Ovary (tissue), 9 donors: ENCODE measurements around the gene ZSCAN25. TPM values are rescaled to one million over a fixed set of nuclear protein-coding genes. Genes with fewer than 3 reads are reported as not detected.
"Not testable (repeated sequence)": the region's sequence is repeated elsewhere in the genome, so short reads cannot be mapped to it uniquely, and the experiment has no call there.

Experiments
- DNase-seq, 5 donors: peaks; one replicate each; pipeline ENCODE4 v3.0.0-alpha.2; 2019 to 2020
- H3K27ac ChIP-seq, 2 donors: fragments of 200-600 bp; one replicate each; pipeline versions ENCODE4 v1.5.1 to v1.8.0; 2019 to 2022
- H3K27me3 ChIP-seq: fragments of 200-600 bp; one replicate; pipeline ENCODE4 v1.8.0; 2022
- H3K36me3 ChIP-seq: fragments of 200-600 bp; sonication (generic); one replicate; pipeline ENCODE4 v1.5.1; 2019
- H3K4me1 ChIP-seq: one replicate; pipeline ENCODE4 v1.8.1; 2013; ENCODE audit warnings: mild to moderate bottlenecking, moderate library complexity; ENCODE audit not compliant: insufficient read depth
- H3K4me3 ChIP-seq: fragments of 200-600 bp; sonication (generic); one replicate; pipeline ENCODE4 v1.5.1; 2017
- H3K9me3 ChIP-seq, 2 donors: fragments of 200-600 bp in 1 of 2; sonication (generic) in 1 of 2; one replicate each; pipeline versions ENCODE4 v1.5.1 to v1.8.1; 2013 to 2019; ENCODE audit warnings: mild to moderate bottlenecking in 1 of 2, moderate library complexity in 1 of 2
- EP300 ChIP-seq: sonication (generic); formaldehyde crosslinking; IDR thresholded peaks from one replicate; pipeline ENCODE4 v1.6.1; 2017; ENCODE audit warnings: antibody characterized with exemption
- POLR2A ChIP-seq: fragments of 450-650 bp; IDR thresholded peaks from one replicate; pipeline ENCODE4 v1.6.1; 2017; ENCODE audit warnings: antibody characterized with exemption, mild to moderate bottlenecking, moderate library complexity
- WGBS, 3 donors: extraction: QIAGEN DNeasy Blood & Tissue Kit in 1 of 3; methylation state at CpG; one replicate each; pipeline versions ENCODE4 v1.1.5 to v1.1.7; 2013 to 2017; 5-methylcytosine and 5-hydroxymethylcytosine counted together
- intact Hi-C, 4 donors: fragments of 100-400 bp; cut with DNase I; formaldehyde crosslinking; loops; one replicate each; pipeline versions ENCODE4 v1.11.0 to v1.15.1; 2022 to 2023
- polyA plus RNA-seq, 2 donors: library from polyadenylated mRNA; stranded (reverse); fragments of 200-250 nt in 1 of 2; fragments of 350-450 nt in 1 of 2; fragmentation: Illumina TruSeq in 1 of 2; extraction: RNeasy Lipid Tissue Mini Kit (QIAGEN cat#74804) in 1 of 2; gene quantifications; one replicate each; pipeline ENCODE4 v1.2.3, GENCODE V29; 2013 to 2014
- total RNA-seq, 7 donors: library from RNA; depleted of rRNA in 2 of 7; stranded (reverse); fragments of >200 nt in 2 of 7; fragmentation: NEBNext Ultra II Directional in 3 of 7; extraction: Animal tissue kit (Norgen Biotek cat#: 25700) in 3 of 7; gene quantifications; one replicate each; pipeline versions ENCODE4 v1.1.0 to v1.2.4, GENCODE V29; 2016 to 2023
- TF ChIP-seq, protein P1 (sequence below), 3 donors: fragments of 450-650 bp in 2 of 3; fragments of 200-600 bp in 1 of 3; IDR thresholded peaks; one replicate each; pipeline versions ENCODE4 v1.5.1 to v1.8.0; 2016 to 2022; ENCODE audit warnings: antibody characterized with exemption in 3 of 3, mild to moderate bottlenecking in 1 of 3
- donor health status: DM: no; HTN: no; CAD: no; lungs with moderate emphysema.
- donor health status: DM: no; HTN: no; CAD: no.
- donor health status: Bipolar disorder and iron deficiency.
- donor health status: DM: yes; HTN: yes; CAD: no.
- donor health status: DM: no; HTN: no; CAD: no.
- donor health status: DM: yes; HTN: yes; CAD: no.

Gene ZSCAN25
- total and polyA plus RNA-seq, 9 donors, result 9.8 to 21.1 (median 17.3) TPM

- intact Hi-C loops, result loop anchor here in 2 of 4 donors (10.0 kb wide), 3 partner anchors 75 to 275 kb away; partner anchors contain the start of genes FAM200A (in 1 of the 2) and ZNF655 (in 1 of the 2)
- H3K4me1 ChIP-seq, result no peaks in the 10 kb centered on the region
- no peak for TF ChIP-seq POLR2A
- TF ChIP-seq, protein P1, sequence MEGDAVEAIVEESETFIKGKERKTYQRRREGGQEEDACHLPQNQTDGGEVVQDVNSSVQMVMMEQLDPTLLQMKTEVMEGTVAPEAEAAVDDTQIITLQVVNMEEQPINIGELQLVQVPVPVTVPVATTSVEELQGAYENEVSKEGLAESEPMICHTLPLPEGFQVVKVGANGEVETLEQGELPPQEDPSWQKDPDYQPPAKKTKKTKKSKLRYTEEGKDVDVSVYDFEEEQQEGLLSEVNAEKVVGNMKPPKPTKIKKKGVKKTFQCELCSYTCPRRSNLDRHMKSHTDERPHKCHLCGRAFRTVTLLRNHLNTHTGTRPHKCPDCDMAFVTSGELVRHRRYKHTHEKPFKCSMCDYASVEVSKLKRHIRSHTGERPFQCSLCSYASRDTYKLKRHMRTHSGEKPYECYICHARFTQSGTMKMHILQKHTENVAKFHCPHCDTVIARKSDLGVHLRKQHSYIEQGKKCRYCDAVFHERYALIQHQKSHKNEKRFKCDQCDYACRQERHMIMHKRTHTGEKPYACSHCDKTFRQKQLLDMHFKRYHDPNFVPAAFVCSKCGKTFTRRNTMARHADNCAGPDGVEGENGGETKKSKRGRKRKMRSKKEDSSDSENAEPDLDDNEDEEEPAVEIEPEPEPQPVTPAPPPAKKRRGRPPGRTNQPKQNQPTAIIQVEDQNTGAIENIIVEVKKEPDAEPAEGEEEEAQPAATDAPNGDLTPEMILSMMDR (IDR thresholded peaks at IDR 0.05), result no peak
- TF ChIP-seq EP300, result no peak
- 89 to 90% (median 90%) methylated on average over 20 of the region's 20 CpGs for WGBS, 3 donors
- H3K27ac ChIP-seq, result no peak overlapping the region
- H3K27me3 ChIP-seq, result no peaks in the 10 kb centered on the region
- DNase-seq, result no peak
- no peaks in the 10 kb centered on the region for H3K36me3 ChIP-seq
- no peak overlapping the region for H3K4me3 ChIP-seq
- H3K9me3 ChIP-seq, result no peaks in the 10 kb centered on the region
These were observed 12.9 kb downstream of the ZSCAN25 start for GRCh38 chr7:99629643-99630042.

- TF ChIP-seq, protein P1 (IDR thresholded peaks at IDR 0.05), result no peak
- H3K36me3 ChIP-seq, result no peaks in the 10 kb centered on the region
- no peaks in the 10 kb centered on the region for H3K4me1 ChIP-seq
- H3K4me3 ChIP-seq, result no peak overlapping the region
- H3K9me3 ChIP-seq, result no peaks in the 10 kb centered on the region
- no peak overlapping the region for H3K27ac ChIP-seq
- WGBS, 3 donors, result 32 to 37% (median 36%) methylated on average over 9 of the region's 9 CpGs
- DNase-seq, result no peak
- intact Hi-C loops, result no loop called here
- H3K27me3 ChIP-seq, result no peaks in the 10 kb centered on the region
These were observed 14.8 kb downstream of the ZSCAN25 start for GRCh38 chr7:99631295-99632109.

DNA sequence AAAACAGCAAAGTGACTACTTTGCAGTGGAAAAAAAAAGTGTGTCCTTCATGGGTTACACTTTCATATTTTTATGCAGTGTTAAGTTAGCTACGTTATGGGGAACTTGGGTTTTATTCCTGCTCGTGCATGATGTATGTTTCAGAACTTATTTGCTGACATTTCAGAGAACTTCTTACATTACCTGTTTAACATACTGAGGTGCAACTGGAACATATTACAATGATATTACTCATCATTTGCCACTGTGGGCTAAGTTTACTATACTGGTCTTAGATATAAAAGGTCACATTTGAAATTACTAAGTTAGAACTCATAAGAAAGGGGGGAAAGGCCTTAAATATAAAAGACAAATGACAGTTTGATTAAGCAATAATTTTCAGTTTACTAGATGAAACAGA lies 20.7 kb downstream of the ZSCAN25 start:
- WGBS, 3 donors, result 73 to 81% (median 78%) methylated on average over 2 of the region's 2 CpGs
- intact Hi-C loops, H3K27me3 ChIP-seq, H3K4me1 ChIP-seq, H3K9me3 ChIP-seq, H3K36me3 ChIP-seq, H3K27ac ChIP-seq, H3K4me3 ChIP-seq, DNase-seq: not testable (repeated sequence)

GRCh38 chr7:99638731-99639130 lies 22.0 kb downstream of the ZSCAN25 start:
- H3K36me3 ChIP-seq, result no peaks in the 10 kb centered on the region
- H3K27ac ChIP-seq, result no peak overlapping the region
- no peak for TF ChIP-seq EP300
- TF ChIP-seq, protein P1 (IDR thresholded peaks at IDR 0.05), result no peak
- TF ChIP-seq POLR2A, result no peak
- intact Hi-C loops, result no loop called here
- DNase-seq, result no peak
- H3K27me3 ChIP-seq, result no peaks in the 10 kb centered on the region
- no peaks in the 10 kb centered on the region for H3K4me1 ChIP-seq
- 90 to 95% (median 94%) methylated on average over 22 to 23 of the region's 23 CpGs for WGBS, 3 donors
- no peak overlapping the region for H3K4me3 ChIP-seq
- H3K9me3 ChIP-seq, result no peaks in the 10 kb centered on the region

GRCh38 chr7:99639267-99639666 lies 22.5 kb downstream of the ZSCAN25 start:
- TF ChIP-seq, protein P1 (IDR thresholded peaks at IDR 0.05), result no peak
- TF ChIP-seq POLR2A (no peak), EP300 (no peak)
- Histone ChIP-seq H3K9me3 (no peaks in the 10 kb centered on the region), H3K36me3 (no peaks in the 10 kb centered on the region), H3K4me1 (no peaks in the 10 kb centered on the region), H3K27ac (no peak overlapping the region), H3K4me3 (no peak overlapping the region), H3K27me3 (no peaks in the 10 kb centered on the region)
- DNase-seq, result no peak
- intact Hi-C loops, result no loop called here
